GM23338 (cell line): ENCODE data around the gene WNK1. TPM values are rescaled to one million over a fixed set of nuclear protein-coding genes. Genes with fewer than 3 reads are reported as not detected.

Experiments used
- ATAC-seq: fragments of 200-7000 bp; cut with Tn5 transposase; 3 replicates; pipeline ENCODE4 v1.9.1; 2020
- DNase-seq: peaks from one replicate; pipeline ENCODE4 v3.0.0-alpha.2; 2015; ENCODE audit warnings: low spot score
- H2AFZ ChIP-seq: fragments of 200-600 bp; sonication (generic); 2 replicates; pipeline ENCODE4 v1.8.0; 2016; ENCODE audit warnings: antibody characterized with exemption, mild to moderate bottlenecking, moderate library complexity
- H3F3A ChIP-seq: fragments of 200-600 bp; sonication (generic); replicated peaks from 2 replicates; pipeline ENCODE4 v1.8.0; 2017; ENCODE audit warnings: antibody characterized with exemption, mixed run types, low read depth
- H3K27ac ChIP-seq: fragments of 200-600 bp; sonication (generic); 2 replicates; pipeline ENCODE4 v1.6.1; 2016; ENCODE audit warnings: low read depth
- H3K27me3 ChIP-seq: fragments of 200-600 bp; sonication (generic); 2 replicates; pipeline ENCODE4 v1.8.0; 2016; ENCODE audit warnings: mild to moderate bottlenecking, mixed run types, moderate library complexity; ENCODE audit not compliant: insufficient read depth
- H3K36me3 ChIP-seq: fragments of 200-600 bp; sonication (generic); 2 replicates; pipeline ENCODE4 v1.8.0; 2016; ENCODE audit warnings: mild to moderate bottlenecking; ENCODE audit not compliant: insufficient read depth
- H3K4me1 ChIP-seq: fragments of 200-600 bp; sonication (generic); 2 replicates; pipeline ENCODE4 v1.8.0; 2016; ENCODE audit warnings: mild to moderate bottlenecking, moderate library complexity; ENCODE audit not compliant: insufficient read depth
- H3K4me2 ChIP-seq: fragments of 200-600 bp; sonication (generic); 2 replicates; pipeline ENCODE4 v1.7.1; 2017; ENCODE audit warnings: mixed run types
- H3K4me3 ChIP-seq: fragments of 200-600 bp; sonication (generic); 2 replicates; pipeline ENCODE4 v1.6.1; 2016; ENCODE audit warnings: mixed run types
- H3K79me2 ChIP-seq: fragments of 200-600 bp; sonication (generic); replicated peaks from 2 replicates; pipeline ENCODE4 v1.8.0; 2017; ENCODE audit warnings: mild to moderate bottlenecking; ENCODE audit not compliant: insufficient read depth
- H3K9me2 ChIP-seq: fragments of 200-600 bp; sonication (generic); 2 replicates; pipeline ENCODE4 v1.8.0; 2017; ENCODE audit not compliant: insufficient read depth
- H4K20me1 ChIP-seq: fragments of 200-600 bp; sonication (generic); replicated peaks from 2 replicates; pipeline ENCODE4 v1.8.0; 2017; ENCODE audit warnings: mild to moderate bottlenecking; ENCODE audit not compliant: insufficient read depth
- H3K27ac Mint-ChIP-seq: 2 replicates; pipeline ENCODE4 v1.8.0; 2020; ENCODE audit warnings: inconsistent platforms, mild to moderate bottlenecking, moderate library complexity, mixed read lengths
- H3K27me3 Mint-ChIP-seq: 3 replicates; pipeline ENCODE4 v1.8.0; 2022; ENCODE audit warnings: low read depth, mild to moderate bottlenecking, moderate library complexity, mixed read lengths, inconsistent platforms; ENCODE audit not compliant: insufficient read depth, poor library complexity
- H3K36me3 Mint-ChIP-seq: 3 replicates; pipeline ENCODE4 v1.8.0; 2021; ENCODE audit warnings: low read depth, mild to moderate bottlenecking, inconsistent platforms, moderate library complexity, mixed read lengths
- H3K4me1 Mint-ChIP-seq: 3 replicates; pipeline ENCODE4 v1.8.0; 2020; ENCODE audit warnings: mild to moderate bottlenecking, inconsistent platforms, mixed read lengths
- H3K4me3 Mint-ChIP-seq: 3 replicates; pipeline ENCODE4 v1.8.0; 2021; ENCODE audit warnings: moderate library complexity, mild to moderate bottlenecking, inconsistent platforms, mixed read lengths
- H3K9me3 Mint-ChIP-seq: 3 replicates; pipeline ENCODE4 v1.8.0; 2020; ENCODE audit warnings: moderate library complexity, mild to moderate bottlenecking, inconsistent platforms, mixed read lengths
- CREB1 ChIP-seq: fragments of 250-450 bp; sonication (Bioruptor Pico); IDR thresholded peaks from 2 replicates; pipeline ENCODE4 v1.5.0; 2020; ENCODE audit warnings: low read depth, mild to moderate bottlenecking, moderate library complexity
- EZH2 ChIP-seq: fragments of 200-600 bp; sonication (generic); IDR thresholded peaks from one replicate; pipeline ENCODE4 v1.8.0; 2017; ENCODE audit warnings: antibody characterized with exemption, mild to moderate bottlenecking, low read depth; ENCODE audit not compliant: unreplicated experiment
- EZH2phosphoT487 ChIP-seq: fragments of 200-600 bp; sonication (generic); IDR thresholded peaks from one replicate; pipeline ENCODE4 v1.8.1; 2018; ENCODE audit warnings: antibody characterized with exemption; ENCODE audit not compliant: unreplicated experiment
- NANOG ChIP-seq: IDR thresholded peaks from 2 replicates; pipeline ENCODE4 v1.6.1; 2016; ENCODE audit warnings: antibody characterized with exemption, borderline replicate concordance
- POLR2AphosphoS5 ChIP-seq: IDR thresholded peaks from 2 replicates; pipeline ENCODE4 v1.6.1; 2016; ENCODE audit warnings: antibody characterized with exemption, low read depth
- STAT1 ChIP-seq: IDR thresholded peaks from one replicate; pipeline ENCODE4 v1.6.1; 2016; ENCODE audit warnings: antibody characterized with exemption; ENCODE audit not compliant: unreplicated experiment
- ZNF114 ChIP-seq: fragments of 250-450 bp; sonication (Bioruptor Pico); IDR thresholded peaks from 2 replicates; pipeline ENCODE4 v1.5.0; 2020; ENCODE audit warnings: mild to moderate bottlenecking, moderate library complexity
- ZNF331 ChIP-seq: fragments of 250-450 bp; sonication (Bioruptor Pico); IDR thresholded peaks from 2 replicates; pipeline ENCODE4 v1.5.0; 2020; ENCODE audit warnings: low read depth, mild to moderate bottlenecking, moderate library complexity
- polyA plus RNA-seq: library from polyadenylated mRNA; unstranded; fragments of >200 nt; fragmentation: Nextera tagmentation; extraction: Ambion mirVana; gene quantifications from 2 replicates; pipeline ENCODE4 v1.2.1, GENCODE V29; 2016
- total RNA-seq: library from RNA; depleted of rRNA; stranded (reverse); fragments of >200 nt; shearing (Covaris generic); gene quantifications from 2 replicates; pipeline ENCODE4 v1.2.3, GENCODE V29; 2014
- TF ChIP-seq, protein P1 (sequence below): IDR thresholded peaks from 2 replicates; pipeline ENCODE4 v1.6.1; 2016; ENCODE audit warnings: antibody characterized with exemption
- TF ChIP-seq, protein P2 (sequence below), 2 experiments: fragments of 200-600 bp in 1 of 2; sonication (generic) in 1 of 2; conservative IDR thresholded peaks; 2 replicates each; pipeline versions ENCODE4 v1.5.1 to v1.6.1; 2016 to 2017; ENCODE audit warnings: antibody characterized with exemption in 2 of 2, low read depth in 2 of 2, mild to moderate bottlenecking in 2 of 2, moderate library complexity in 1 of 2
- TF ChIP-seq, protein P3 (sequence below): IDR thresholded peaks from one replicate; pipeline ENCODE4 v1.6.1; 2018; ENCODE audit warnings: antibody characterized with exemption; ENCODE audit not compliant: unreplicated experiment

The WNK1 gene
- total and polyA plus RNA-seq, 2 experiments from 2014 or later: 86.8 to 114 TPM

DNA sequence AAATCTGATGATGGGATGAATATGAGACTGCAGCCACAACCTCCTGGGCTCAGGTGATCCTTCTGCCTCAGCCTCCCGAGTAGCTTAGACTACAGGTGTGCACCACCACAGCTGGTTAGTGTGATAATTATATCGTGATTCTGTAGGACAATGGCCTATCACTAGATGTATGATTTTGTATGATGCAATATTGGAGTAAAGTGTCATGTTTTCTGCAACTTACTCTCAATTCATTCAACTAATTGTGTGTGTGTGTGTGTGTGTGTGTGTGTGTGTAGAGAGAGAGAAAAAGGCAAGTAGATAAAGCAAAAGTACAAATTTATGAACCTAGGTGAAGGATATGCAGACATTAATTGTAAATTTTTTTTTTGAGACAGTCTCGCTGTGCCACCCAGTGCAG lies 186.4 kb downstream of the WNK1 start:
- peaks cover 2% of the 10 kb centered on the region for H3K27me3 Mint-ChIP-seq
- no peaks in the 10 kb centered on the region for H3K4me1 ChIP-seq
- no peaks in the 10 kb centered on the region; the same call in 1 of the 3 replicates for H3K9me3 Mint-ChIP-seq
- ATAC-seq (no peak), DNase-seq (no peak)
- H3K36me3 ChIP-seq: no peaks in the 10 kb centered on the region; the same call in 1 of the 2 replicates
- H3K4me1 Mint-ChIP-seq: no peaks in the 10 kb centered on the region
- no peaks in the 10 kb centered on the region for H3K9me2 ChIP-seq
- H3K27ac ChIP-seq: no peak overlapping the region
- H3K27ac Mint-ChIP-seq: no peak overlapping the region
- peaks cover 8% of the 10 kb centered on the region; the same call in 1 of the 2 replicates for H4K20me1 ChIP-seq
- no peaks in the 10 kb centered on the region for H3K27me3 ChIP-seq
- TF ChIP-seq EZH2phosphoT487 (no peak), NANOG (no peak), ZNF331 (CRISPR knock-in tag) (no peak), CREB1 (CRISPR knock-in tag) (no peak), EZH2 (no peak), ZNF114 (CRISPR knock-in tag) (no peak), POLR2AphosphoS5 (no peak), STAT1 (no peak)
- TF ChIP-seq, protein P1, sequence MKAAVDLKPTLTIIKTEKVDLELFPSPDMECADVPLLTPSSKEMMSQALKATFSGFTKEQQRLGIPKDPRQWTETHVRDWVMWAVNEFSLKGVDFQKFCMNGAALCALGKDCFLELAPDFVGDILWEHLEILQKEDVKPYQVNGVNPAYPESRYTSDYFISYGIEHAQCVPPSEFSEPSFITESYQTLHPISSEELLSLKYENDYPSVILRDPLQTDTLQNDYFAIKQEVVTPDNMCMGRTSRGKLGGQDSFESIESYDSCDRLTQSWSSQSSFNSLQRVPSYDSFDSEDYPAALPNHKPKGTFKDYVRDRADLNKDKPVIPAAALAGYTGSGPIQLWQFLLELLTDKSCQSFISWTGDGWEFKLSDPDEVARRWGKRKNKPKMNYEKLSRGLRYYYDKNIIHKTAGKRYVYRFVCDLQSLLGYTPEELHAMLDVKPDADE: no peak
- TF ChIP-seq, protein P2, sequence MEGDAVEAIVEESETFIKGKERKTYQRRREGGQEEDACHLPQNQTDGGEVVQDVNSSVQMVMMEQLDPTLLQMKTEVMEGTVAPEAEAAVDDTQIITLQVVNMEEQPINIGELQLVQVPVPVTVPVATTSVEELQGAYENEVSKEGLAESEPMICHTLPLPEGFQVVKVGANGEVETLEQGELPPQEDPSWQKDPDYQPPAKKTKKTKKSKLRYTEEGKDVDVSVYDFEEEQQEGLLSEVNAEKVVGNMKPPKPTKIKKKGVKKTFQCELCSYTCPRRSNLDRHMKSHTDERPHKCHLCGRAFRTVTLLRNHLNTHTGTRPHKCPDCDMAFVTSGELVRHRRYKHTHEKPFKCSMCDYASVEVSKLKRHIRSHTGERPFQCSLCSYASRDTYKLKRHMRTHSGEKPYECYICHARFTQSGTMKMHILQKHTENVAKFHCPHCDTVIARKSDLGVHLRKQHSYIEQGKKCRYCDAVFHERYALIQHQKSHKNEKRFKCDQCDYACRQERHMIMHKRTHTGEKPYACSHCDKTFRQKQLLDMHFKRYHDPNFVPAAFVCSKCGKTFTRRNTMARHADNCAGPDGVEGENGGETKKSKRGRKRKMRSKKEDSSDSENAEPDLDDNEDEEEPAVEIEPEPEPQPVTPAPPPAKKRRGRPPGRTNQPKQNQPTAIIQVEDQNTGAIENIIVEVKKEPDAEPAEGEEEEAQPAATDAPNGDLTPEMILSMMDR (conservative IDR thresholded peaks at IDR 0.05; ENCODE audit: low read depth in 2 of 2): no peak
- TF ChIP-seq, protein P3, sequence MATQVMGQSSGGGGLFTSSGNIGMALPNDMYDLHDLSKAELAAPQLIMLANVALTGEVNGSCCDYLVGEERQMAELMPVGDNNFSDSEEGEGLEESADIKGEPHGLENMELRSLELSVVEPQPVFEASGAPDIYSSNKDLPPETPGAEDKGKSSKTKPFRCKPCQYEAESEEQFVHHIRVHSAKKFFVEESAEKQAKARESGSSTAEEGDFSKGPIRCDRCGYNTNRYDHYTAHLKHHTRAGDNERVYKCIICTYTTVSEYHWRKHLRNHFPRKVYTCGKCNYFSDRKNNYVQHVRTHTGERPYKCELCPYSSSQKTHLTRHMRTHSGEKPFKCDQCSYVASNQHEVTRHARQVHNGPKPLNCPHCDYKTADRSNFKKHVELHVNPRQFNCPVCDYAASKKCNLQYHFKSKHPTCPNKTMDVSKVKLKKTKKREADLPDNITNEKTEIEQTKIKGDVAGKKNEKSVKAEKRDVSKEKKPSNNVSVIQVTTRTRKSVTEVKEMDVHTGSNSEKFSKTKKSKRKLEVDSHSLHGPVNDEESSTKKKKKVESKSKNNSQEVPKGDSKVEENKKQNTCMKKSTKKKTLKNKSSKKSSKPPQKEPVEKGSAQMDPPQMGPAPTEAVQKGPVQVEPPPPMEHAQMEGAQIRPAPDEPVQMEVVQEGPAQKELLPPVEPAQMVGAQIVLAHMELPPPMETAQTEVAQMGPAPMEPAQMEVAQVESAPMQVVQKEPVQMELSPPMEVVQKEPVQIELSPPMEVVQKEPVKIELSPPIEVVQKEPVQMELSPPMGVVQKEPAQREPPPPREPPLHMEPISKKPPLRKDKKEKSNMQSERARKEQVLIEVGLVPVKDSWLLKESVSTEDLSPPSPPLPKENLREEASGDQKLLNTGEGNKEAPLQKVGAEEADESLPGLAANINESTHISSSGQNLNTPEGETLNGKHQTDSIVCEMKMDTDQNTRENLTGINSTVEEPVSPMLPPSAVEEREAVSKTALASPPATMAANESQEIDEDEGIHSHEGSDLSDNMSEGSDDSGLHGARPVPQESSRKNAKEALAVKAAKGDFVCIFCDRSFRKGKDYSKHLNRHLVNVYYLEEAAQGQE: no peak
- H2AFZ ChIP-seq: no peak overlapping the region
- H3K4me2 ChIP-seq: no peak overlapping the region
- H3K4me3 ChIP-seq: no peak overlapping the region
- no peaks in the 10 kb centered on the region for H3F3A ChIP-seq
- H3K4me3 Mint-ChIP-seq: no peak overlapping the region
- peaks cover 69% of the 10 kb centered on the region for H3K79me2 ChIP-seq
- H3K36me3 Mint-ChIP-seq: peaks cover 54% of the 10 kb centered on the region
